ENCODE measurements around the gene DNMT3A. TPM values are rescaled to one million over a fixed set of nuclear protein-coding genes. Genes with fewer than 3 reads are reported as not detected.
A peak's percentile ranks its signal among the peaks of the same experiment; 100 is the strongest.

Gene DNMT3A
- total and polyA plus RNA-seq, 3 experiments from 2014 or later = 19.4 to 80.7 (median 77.9) TPM

DNA sequence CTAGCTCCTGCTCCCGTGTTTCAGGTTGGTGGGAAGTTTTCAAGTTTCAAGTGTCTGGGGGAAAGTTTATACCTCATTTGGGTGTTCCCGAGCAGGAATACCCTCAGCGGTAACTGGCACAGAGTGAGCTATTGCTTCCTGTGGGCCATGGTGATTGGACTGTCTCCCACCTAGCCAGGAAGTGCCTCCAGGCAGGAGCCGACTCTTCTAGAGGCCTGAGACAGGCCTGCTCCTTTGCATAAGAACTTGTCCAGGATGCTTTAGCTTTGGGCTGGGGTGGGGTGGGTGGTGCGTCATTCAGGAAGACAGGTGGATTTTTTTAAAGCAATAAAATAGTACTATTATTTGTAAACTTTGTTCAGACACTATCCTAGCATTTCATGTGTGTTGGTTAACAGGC is 23.5 kb upstream of the DNMT3A start:
- CTCF ChIA-PET = interaction anchor here (0.6 to 2.6 kb wide), 3 partner anchors 11 to 1686 kb away, joined by 3 to 25 read pairs (median 3); partner anchors contain the start of gene AGBL5
- H3K4me3 ChIP-seq (ENCODE audit: low read length) = no peak overlapping the region
- H3K4me1 ChIP-seq (ENCODE audit: insufficient read depth, low read length) = peaks cover 16% of the 10 kb centered on the region
- H3K27ac Mint-ChIP-seq = peak overlapping the region in 2 of 8 donors; percentile 27 to 72
- peaks cover 0 to 2% (median 2%) of the 10 kb centered on the region in 3 donors for H3K36me3 Mint-ChIP-seq
- POLR2A ChIA-PET = no interaction called here
- H3K27ac ChIP-seq (ENCODE audit: low read depth, low read length) = no peak overlapping the region
- H3K9me3 Mint-ChIP-seq = no peaks in the 10 kb centered on the region
- DNase-seq = no peak
- H3K27me3 ChIP-seq (ENCODE audit: insufficient read depth, low read length, poor library complexity, severe bottlenecking) = no peaks in the 10 kb centered on the region
- peak overlapping the region in 3 of 7 donors; percentile 2 to 86 (median 14) for H3K4me3 Mint-ChIP-seq
- H3K4me1 Mint-ChIP-seq = peaks cover 22 to 30% (median 23%) of the 10 kb centered on the region in 3 donors
- H3K36me3 ChIP-seq (ENCODE audit: insufficient read depth, low read length) = no peaks in the 10 kb centered on the region
- H3K9me3 ChIP-seq (ENCODE audit: low read length) = no peaks in the 10 kb centered on the region
- H3K27me3 Mint-ChIP-seq = no peaks in the 10 kb centered on the region

DNA sequence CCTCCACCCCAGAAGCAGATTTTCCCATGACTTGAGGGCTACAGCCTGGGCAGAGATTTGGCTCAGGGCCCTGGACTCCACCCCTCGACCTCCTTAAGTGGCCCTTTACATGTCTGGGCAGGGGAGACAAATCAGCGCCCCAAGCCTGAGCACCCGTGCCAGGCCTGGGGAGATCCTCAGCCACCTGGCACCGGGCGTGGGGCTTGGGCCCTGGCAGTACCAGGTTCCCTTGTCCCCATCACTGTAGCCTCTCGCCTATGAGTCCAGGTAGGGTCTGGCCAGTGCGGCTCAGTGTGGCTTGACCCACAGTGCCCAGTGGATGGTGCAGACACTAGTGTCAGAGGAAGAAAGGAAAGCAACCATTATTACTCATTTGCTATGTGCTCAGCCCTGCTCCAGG is 22.0 kb upstream of the DNMT3A start:
- Histone ChIP-seq H3K36me3 (ENCODE audit: insufficient read depth, low read length) (no peaks in the 10 kb centered on the region), H3K27ac (ENCODE audit: low read depth, low read length) (no peak overlapping the region), H3K27me3 (ENCODE audit: insufficient read depth, low read length, poor library complexity, severe bottlenecking) (no peaks in the 10 kb centered on the region), H3K9me3 (ENCODE audit: low read length) (no peaks in the 10 kb centered on the region), H3K4me1 (ENCODE audit: insufficient read depth, low read length) (peaks cover 16% of the 10 kb centered on the region), H3K4me3 (ENCODE audit: low read length) (no peak overlapping the region)
- H3K4me1 Mint-ChIP-seq = peaks cover 22 to 30% (median 23%) of the 10 kb centered on the region in 3 donors
- no peaks in the 10 kb centered on the region for H3K9me3 Mint-ChIP-seq
- peaks cover 0 to 2% (median 2%) of the 10 kb centered on the region in 3 donors for H3K36me3 Mint-ChIP-seq
- POLR2A ChIA-PET = interaction anchor here (2.3 kb wide), 1 partner anchor 90 kb away, joined by 14 read pairs; no protein-coding TSS in a partner anchor
- H3K27ac Mint-ChIP-seq = peak overlapping the region in 4 of 8 donors; percentile 22 to 82 (median 65)
- no peak for DNase-seq
- H3K27me3 Mint-ChIP-seq = no peaks in the 10 kb centered on the region
- peak overlapping the region in 6 of 7 donors; percentile 47 to 88 (median 58) for H3K4me3 Mint-ChIP-seq
- CTCF ChIA-PET = interaction anchor here (2.8 to 3.2 kb wide), 2 partner anchors 11 to 49 kb away, joined by 16 to 116 read pairs; no protein-coding TSS in a partner anchor

DNA sequence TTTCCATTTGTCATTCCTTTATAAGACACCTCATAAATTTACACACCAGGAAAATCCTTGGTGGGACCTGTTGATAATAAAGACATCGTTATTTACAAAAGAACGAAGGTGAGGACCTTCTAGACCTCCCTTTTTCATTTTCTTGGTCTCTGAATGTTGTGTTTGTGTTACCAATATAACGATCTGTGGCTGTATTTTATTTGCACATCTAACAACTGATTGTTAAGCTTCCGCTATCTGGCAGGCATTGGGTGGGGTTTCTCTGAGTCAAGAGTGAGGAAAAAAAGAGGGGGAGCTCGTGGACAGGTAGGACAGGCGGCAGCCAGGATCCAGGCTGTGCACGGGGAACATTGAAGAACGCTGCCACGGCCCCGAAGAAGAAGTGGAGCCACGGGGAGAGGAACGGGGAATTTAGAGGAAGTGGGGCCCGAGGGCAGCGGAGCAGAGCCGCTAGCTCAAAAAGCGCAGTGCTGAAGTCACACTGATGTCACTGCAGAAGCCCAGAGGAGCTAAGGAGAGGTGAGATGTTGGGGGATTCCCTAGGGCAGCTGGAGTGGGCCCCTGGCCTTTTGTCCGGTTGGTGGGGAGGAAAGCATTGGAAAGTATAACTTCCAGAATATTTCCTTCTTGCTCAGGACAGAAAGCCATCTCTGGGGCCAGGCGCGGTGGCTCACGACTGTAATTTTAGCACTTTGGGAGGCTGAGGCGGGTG is 20.9 kb upstream of the DNMT3A start:
- peaks cover 22 to 30% (median 23%) of the 10 kb centered on the region in 3 donors for H3K4me1 Mint-ChIP-seq
- Histone ChIP-seq H3K36me3 (ENCODE audit: insufficient read depth, low read length) (no peaks in the 10 kb centered on the region), H3K4me3 (ENCODE audit: low read length) (peak overlapping the region; percentile 88), H3K27ac (ENCODE audit: low read depth, low read length) (peak overlapping the region; percentile 69), H3K9me3 (ENCODE audit: low read length) (no peaks in the 10 kb centered on the region), H3K4me1 (ENCODE audit: insufficient read depth, low read length) (peaks cover 16% of the 10 kb centered on the region), H3K27me3 (ENCODE audit: insufficient read depth, low read length, poor library complexity, severe bottlenecking) (no peaks in the 10 kb centered on the region)
- peaks cover 0 to 2% (median 2%) of the 10 kb centered on the region in 3 donors for H3K36me3 Mint-ChIP-seq
- CTCF ChIA-PET = interaction anchor here (0.6 to 3.2 kb wide), 40 partner anchors 9 to 380 kb away, joined by 3 to 116 read pairs (median 6); partner anchors contain the start of gene DNMT3A
- POLR2A ChIA-PET = interaction anchor here (0.6 to 2.3 kb wide), 20 partner anchors 11 to 1436 kb away, joined by 3 to 25 read pairs (median 4); partner anchors contain the start of gene ATAD2B
- H3K9me3 Mint-ChIP-seq = no peaks in the 10 kb centered on the region
- H3K27ac Mint-ChIP-seq = peak overlapping the region; percentile 84 to 99 (median 94)
- DNase-seq = peak; percentile 57 to 76 (median 58)
- H3K27me3 Mint-ChIP-seq = no peaks in the 10 kb centered on the region
- H3K4me3 Mint-ChIP-seq = peak overlapping the region; percentile 86 to 95 (median 92)

DNA sequence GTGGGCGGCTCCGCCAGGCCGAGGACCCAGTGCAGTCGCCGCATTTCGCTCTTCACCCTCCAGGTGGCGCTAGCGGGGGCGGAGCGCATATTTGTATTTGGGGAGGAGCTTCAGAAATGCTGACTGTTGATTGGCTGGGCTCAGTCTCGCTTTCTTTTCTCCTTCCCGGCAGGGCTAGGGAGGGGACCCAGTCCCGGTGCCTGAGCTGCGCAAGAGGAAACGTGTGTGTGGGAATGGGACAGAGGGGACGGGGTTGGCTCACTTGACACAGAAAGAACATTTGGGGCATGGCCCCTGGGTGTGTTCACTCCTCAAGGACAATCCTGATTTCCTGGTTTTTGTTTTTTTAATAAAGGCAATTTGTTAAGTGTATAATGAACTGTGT is 20.3 kb upstream of the DNMT3A start:
- ChIA-PET POLR2A (interaction anchor here (0.6 to 2.3 kb wide), 15 partner anchors 11 to 1435 kb away, joined by 3 to 25 read pairs (median 5); partner anchors contain the start of gene ATAD2B), CTCF (interaction anchor here (0.6 to 3.2 kb wide), 39 partner anchors 9 to 380 kb away, joined by 3 to 116 read pairs (median 6); partner anchors contain the start of gene DNMT3A)
- peak; percentile 88 to 95 (median 92) for DNase-seq
- Mint-ChIP-seq H3K4me1 (peaks cover 22 to 30% (median 23%) of the 10 kb centered on the region in 3 donors), H3K36me3 (peaks cover 0 to 2% (median 2%) of the 10 kb centered on the region in 3 donors), H3K4me3 (peak overlapping the region; percentile 86 to 95 (median 92)), H3K9me3 (no peaks in the 10 kb centered on the region), H3K27ac (peak overlapping the region; percentile 84 to 99 (median 94)), H3K27me3 (no peaks in the 10 kb centered on the region)
- peak overlapping the region; percentile 88 for H3K4me3 ChIP-seq (ENCODE audit: low read length)
- H3K27me3 ChIP-seq (ENCODE audit: insufficient read depth, low read length, poor library complexity, severe bottlenecking) = no peaks in the 10 kb centered on the region
- H3K27ac ChIP-seq (ENCODE audit: low read depth, low read length) = peak overlapping the region; percentile 69
- H3K4me1 ChIP-seq (ENCODE audit: insufficient read depth, low read length) = peaks cover 16% of the 10 kb centered on the region
- no peaks in the 10 kb centered on the region for H3K9me3 ChIP-seq (ENCODE audit: low read length)
- H3K36me3 ChIP-seq (ENCODE audit: insufficient read depth, low read length) = no peaks in the 10 kb centered on the region

DNA sequence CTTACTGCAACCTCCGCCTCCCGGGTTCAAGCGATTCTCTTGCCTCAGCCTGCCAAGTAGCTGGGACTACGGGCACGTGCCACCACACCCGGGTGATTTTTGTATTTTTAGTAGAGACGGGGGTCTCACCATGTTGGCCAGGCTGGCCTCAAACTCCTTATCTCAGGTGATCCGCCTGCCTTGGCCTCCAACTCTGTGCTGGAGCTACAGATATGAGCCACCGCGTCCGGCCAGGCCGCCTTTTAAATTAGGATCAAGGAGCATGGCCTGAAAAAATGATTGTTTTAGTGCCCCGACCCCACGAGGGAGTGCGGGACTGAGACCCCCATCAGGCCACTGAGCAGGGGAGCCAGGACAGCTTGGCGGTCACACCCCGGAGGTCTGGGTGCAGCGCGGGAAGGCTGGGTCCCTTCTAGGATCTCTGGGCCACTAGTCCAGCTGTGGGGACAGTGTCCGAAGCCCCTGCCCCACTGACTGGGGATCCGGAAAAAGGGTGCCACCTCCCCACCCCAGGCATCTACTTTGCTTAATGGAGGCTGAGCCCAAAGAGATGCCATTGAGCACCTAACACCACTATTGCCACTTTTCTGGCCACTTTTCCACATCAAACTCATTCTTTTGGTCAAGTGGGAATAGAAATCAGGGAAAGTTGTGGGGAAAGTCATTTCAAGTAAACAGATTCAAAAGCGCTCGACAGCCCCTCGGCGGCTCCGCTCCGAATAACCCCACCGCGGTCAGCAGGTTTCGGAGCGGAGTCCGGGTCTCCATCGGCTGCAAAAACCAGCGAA is 19.7 kb upstream of the DNMT3A start:
- H3K4me1 ChIP-seq (ENCODE audit: insufficient read depth, low read length) = peaks cover 16% of the 10 kb centered on the region
- Mint-ChIP-seq H3K27me3 (peaks cover 0 to 1% of the 10 kb centered on the region in 2 donors), H3K27ac (peak overlapping the region in 4 of 8 donors; percentile 84 to 99 (median 94)), H3K9me3 (no peaks in the 10 kb centered on the region), H3K36me3 (peaks cover 0 to 2% (median 2%) of the 10 kb centered on the region in 3 donors), H3K4me3 (peak overlapping the region; percentile 86 to 95 (median 92)), H3K4me1 (peaks cover 22 to 30% (median 23%) of the 10 kb centered on the region in 3 donors)
- DNase-seq = no peak
- H3K4me3 ChIP-seq (ENCODE audit: low read length) = peak overlapping the region; percentile 33
- no peaks in the 10 kb centered on the region for H3K9me3 ChIP-seq (ENCODE audit: low read length)
- ChIA-PET POLR2A (interaction anchor here (0.6 to 2.3 kb wide), 13 partner anchors 12 to 110 kb away, joined by 3 to 25 read pairs (median 6); no protein-coding TSS in a partner anchor), CTCF (interaction anchor here (0.6 to 3.2 kb wide), 35 partner anchors 8 to 379 kb away, joined by 3 to 116 read pairs (median 6); partner anchors contain the start of gene DNMT3A)
- no peaks in the 10 kb centered on the region for H3K27me3 ChIP-seq (ENCODE audit: insufficient read depth, low read length, poor library complexity, severe bottlenecking)
- H3K36me3 ChIP-seq (ENCODE audit: insufficient read depth, low read length) = no peaks in the 10 kb centered on the region
- H3K27ac ChIP-seq (ENCODE audit: low read depth, low read length) = no peak overlapping the region

DNA sequence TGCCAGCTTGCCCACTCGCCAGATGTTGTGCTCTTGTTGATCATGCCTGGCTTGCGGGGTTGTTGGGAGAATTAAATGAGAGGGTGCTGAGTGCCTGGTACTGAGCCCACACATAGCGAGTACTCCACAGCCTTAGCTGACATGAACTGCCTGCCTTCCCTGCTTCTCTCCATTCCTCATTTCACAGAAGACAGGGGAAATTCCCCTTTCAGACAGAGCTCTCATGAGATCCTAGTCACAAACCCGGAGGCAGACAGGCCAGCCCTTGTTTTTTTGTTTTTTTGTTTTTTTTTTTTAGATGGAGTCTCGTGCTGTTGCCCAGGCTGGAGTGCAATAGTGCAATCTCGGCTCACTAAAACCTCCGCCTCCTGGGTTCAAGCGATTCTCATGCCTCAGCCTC is 17.1 kb upstream of the DNMT3A start:
- H3K9me3 Mint-ChIP-seq = no peaks in the 10 kb centered on the region
- no peak overlapping the region for H3K27ac Mint-ChIP-seq
- H3K27me3 Mint-ChIP-seq = peaks cover 1 to 4% of the 10 kb centered on the region in 2 donors
- CTCF ChIA-PET = no interaction called here
- peaks cover 0 to 2% (median 0%) of the 10 kb centered on the region in 3 donors for H3K36me3 Mint-ChIP-seq
- no peak for DNase-seq
- peaks cover 16% of the 10 kb centered on the region for H3K4me1 ChIP-seq (ENCODE audit: insufficient read depth, low read length)
- no peak overlapping the region for H3K4me3 Mint-ChIP-seq
- H3K9me3 ChIP-seq (ENCODE audit: low read length) = no peaks in the 10 kb centered on the region
- POLR2A ChIA-PET = no interaction called here
- peaks cover 12 to 18% (median 15%) of the 10 kb centered on the region in 3 donors for H3K4me1 Mint-ChIP-seq
- H3K27me3 ChIP-seq (ENCODE audit: insufficient read depth, low read length, poor library complexity, severe bottlenecking) = no peaks in the 10 kb centered on the region
- H3K27ac ChIP-seq (ENCODE audit: low read depth, low read length) = no peak overlapping the region
- H3K4me3 ChIP-seq (ENCODE audit: low read length) = no peak overlapping the region
- H3K36me3 ChIP-seq (ENCODE audit: insufficient read depth, low read length) = no peaks in the 10 kb centered on the region

DNA sequence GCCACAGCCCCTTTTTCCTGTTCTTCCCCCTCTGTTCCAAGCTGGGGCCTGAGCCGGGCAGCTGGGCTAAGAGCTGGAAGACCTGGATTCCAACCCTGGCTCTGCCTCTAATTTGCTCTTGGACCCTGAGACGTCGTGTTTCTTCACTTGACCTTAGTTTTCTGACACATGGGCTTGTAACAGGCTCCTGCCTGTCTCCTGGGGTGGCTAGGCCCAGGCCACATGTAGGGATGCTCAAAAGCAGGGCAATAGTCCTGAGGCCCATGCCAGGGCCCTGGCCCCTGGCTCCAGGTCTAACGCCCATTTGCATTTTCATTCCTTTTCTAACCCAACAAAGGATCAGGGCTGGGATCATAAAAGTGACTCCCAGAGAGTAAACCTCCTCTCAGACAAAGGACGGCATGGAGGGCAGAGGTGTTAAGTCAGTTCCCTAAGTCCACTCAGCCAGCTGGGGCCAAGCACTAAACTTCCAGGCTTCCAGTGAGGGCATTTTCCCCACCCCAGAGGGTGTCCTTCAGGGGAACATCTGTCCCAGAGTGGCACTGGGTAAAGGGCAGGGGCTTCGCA is 16.6 kb upstream of the DNMT3A start:
- H3K27ac ChIP-seq (ENCODE audit: low read depth, low read length) = no peak overlapping the region
- Mint-ChIP-seq H3K4me3 (peak overlapping the region in 1 of 7 donors; percentile 21), H3K4me1 (peaks cover 7 to 13% (median 10%) of the 10 kb centered on the region in 3 donors), H3K9me3 (no peaks in the 10 kb centered on the region), H3K36me3 (peaks cover 0 to 2% (median 0%) of the 10 kb centered on the region in 3 donors), H3K27me3 (peaks cover 1 to 4% of the 10 kb centered on the region in 2 donors), H3K27ac (peak overlapping the region in 2 of 8 donors; percentile 43 to 84)
- no peaks in the 10 kb centered on the region for H3K9me3 ChIP-seq (ENCODE audit: low read length)
- ChIA-PET CTCF (no interaction called here), POLR2A (no interaction called here)
- no peaks in the 10 kb centered on the region for H3K27me3 ChIP-seq (ENCODE audit: insufficient read depth, low read length, poor library complexity, severe bottlenecking)
- peaks cover 11% of the 10 kb centered on the region for H3K4me1 ChIP-seq (ENCODE audit: insufficient read depth, low read length)
- no peak overlapping the region for H3K4me3 ChIP-seq (ENCODE audit: low read length)
- DNase-seq = no peak
- no peaks in the 10 kb centered on the region for H3K36me3 ChIP-seq (ENCODE audit: insufficient read depth, low read length)

Data from CD8-positive, alpha-beta memory T cell (primary cell).